ENCODE results near the gene ATXN7L1.
A peak's percentile ranks its signal among the peaks of the same experiment; 100 is the strongest.

DNA sequence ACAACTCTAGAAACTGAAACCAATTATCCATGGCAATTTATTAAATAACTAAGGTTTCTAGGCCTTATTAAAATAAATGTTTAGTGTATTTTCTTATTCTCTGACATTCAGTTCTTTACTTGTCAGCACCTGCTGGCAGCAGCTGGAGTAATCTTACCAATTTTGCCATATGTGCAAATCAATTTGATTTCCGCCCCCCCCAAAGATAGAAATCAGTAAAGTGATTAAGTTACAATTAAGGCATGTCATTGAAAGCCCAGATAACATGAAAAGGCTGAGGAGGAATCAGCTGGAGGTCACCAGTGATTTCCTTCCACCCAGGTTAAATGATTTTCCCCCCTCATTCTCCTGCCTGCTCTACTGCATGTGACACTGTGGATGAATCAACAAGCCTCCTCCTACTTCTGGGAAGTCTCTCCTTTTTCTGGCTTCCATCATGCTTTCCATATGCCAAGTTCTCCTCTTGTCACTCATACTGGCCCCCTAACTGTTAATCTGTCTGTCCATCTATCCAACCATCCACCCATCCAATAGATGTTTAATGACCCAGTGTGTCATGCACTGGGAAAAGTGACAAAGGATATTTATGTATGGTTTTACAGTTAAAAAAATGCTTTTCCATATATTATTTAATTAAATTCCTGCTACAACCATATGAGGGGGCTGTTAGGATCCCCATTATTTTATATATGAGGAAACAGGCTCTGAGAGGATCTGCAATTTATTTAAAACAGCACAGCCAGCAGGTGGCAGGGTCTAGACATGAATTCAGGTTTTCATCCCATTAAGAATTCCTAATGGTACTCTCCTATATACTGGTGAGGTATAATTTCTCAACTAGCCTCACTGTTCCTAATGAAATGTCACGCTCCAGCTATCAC is 116.5 kb downstream of the ATXN7L1 start:
- TF ChIP-seq KDM1A (IDR thresholded peaks at IDR 0.05; ENCODE audit: borderline replicate concordance, low read length) (no peak), BCL11A (IDR thresholded peaks at IDR 0.05; ENCODE audit: low read depth in 2 of 2, low read length in 2 of 2) (no peak), TAF1 (IDR thresholded peaks at IDR 0.05; ENCODE audit: low read depth, low read length) (no peak), KDM5A (IDR thresholded peaks at IDR 0.05; ENCODE audit: low read length) (no peak)
- TF ChIP-seq, protein P1, sequence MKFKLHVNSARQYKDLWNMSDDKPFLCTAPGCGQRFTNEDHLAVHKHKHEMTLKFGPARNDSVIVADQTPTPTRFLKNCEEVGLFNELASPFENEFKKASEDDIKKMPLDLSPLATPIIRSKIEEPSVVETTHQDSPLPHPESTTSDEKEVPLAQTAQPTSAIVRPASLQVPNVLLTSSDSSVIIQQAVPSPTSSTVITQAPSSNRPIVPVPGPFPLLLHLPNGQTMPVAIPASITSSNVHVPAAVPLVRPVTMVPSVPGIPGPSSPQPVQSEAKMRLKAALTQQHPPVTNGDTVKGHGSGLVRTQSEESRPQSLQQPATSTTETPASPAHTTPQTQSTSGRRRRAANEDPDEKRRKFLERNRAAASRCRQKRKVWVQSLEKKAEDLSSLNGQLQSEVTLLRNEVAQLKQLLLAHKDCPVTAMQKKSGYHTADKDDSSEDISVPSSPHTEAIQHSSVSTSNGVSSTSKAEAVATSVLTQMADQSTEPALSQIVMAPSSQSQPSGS (IDR thresholded peaks at IDR 0.05; ENCODE audit: low read length): no peak
- TF ChIP-seq, protein P2, sequence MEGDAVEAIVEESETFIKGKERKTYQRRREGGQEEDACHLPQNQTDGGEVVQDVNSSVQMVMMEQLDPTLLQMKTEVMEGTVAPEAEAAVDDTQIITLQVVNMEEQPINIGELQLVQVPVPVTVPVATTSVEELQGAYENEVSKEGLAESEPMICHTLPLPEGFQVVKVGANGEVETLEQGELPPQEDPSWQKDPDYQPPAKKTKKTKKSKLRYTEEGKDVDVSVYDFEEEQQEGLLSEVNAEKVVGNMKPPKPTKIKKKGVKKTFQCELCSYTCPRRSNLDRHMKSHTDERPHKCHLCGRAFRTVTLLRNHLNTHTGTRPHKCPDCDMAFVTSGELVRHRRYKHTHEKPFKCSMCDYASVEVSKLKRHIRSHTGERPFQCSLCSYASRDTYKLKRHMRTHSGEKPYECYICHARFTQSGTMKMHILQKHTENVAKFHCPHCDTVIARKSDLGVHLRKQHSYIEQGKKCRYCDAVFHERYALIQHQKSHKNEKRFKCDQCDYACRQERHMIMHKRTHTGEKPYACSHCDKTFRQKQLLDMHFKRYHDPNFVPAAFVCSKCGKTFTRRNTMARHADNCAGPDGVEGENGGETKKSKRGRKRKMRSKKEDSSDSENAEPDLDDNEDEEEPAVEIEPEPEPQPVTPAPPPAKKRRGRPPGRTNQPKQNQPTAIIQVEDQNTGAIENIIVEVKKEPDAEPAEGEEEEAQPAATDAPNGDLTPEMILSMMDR (IDR thresholded peaks at IDR 0.05; ENCODE audit: control extremely low read depth in 1 of 3, insufficient read depth in 1 of 3, low read depth in 1 of 3, low read length in 3 of 3): peak in 2 of 3 experiments; percentile 45 to 47; a peak in 2 of 4 replicates

All from H1 (cell line).